T-helper 17 cell (primary cell): ENCODE results near the gene TMEM106A. TPM values are rescaled to one million over a fixed set of nuclear protein-coding genes. Genes with fewer than 3 reads are reported as not detected.
"Not testable (repeated sequence)": the region's sequence is repeated elsewhere in the genome, so short reads cannot be mapped to it uniquely, and the experiment has no call there.

ENCODE experiments used
- ATAC-seq: fragments of 150-1000 bp; cut with Tn5 transposase; 2 replicates; pipeline ENCODE4 v1.10.0; 2021; ENCODE audit warnings: mild to moderate bottlenecking, moderate library complexity
- DNase-seq, 3 donors: peaks; one replicate each; pipeline versions ENCODE4 v3.0.0 to v3.0.0-alpha.2; 2020 to 2021
- H3K9me3 ChIP-seq: one replicate; pipeline ENCODE4 v1.7.0; 2013; ENCODE audit warnings: low read length, mild to moderate bottlenecking; ENCODE audit not compliant: control insufficient read depth, poor library complexity, severe bottlenecking
- H3K27ac Mint-ChIP-seq: one replicate; pipeline ENCODE4 v1.8.0; 2022; ENCODE audit warnings: mild to moderate bottlenecking, moderate library complexity, mixed read lengths
- H3K27me3 Mint-ChIP-seq: one replicate; pipeline ENCODE4 v1.8.0; 2022; ENCODE audit warnings: mixed read lengths
- H3K36me3 Mint-ChIP-seq: one replicate; pipeline ENCODE4 v1.8.0; 2022; ENCODE audit warnings: low read depth, mixed read lengths
- H3K4me1 Mint-ChIP-seq: one replicate; pipeline ENCODE4 v1.8.0; 2022; ENCODE audit warnings: mild to moderate bottlenecking, mixed read lengths
- H3K4me3 Mint-ChIP-seq: one replicate; pipeline ENCODE4 v1.8.0; 2022; ENCODE audit warnings: mild to moderate bottlenecking, moderate library complexity, mixed read lengths
- total RNA-seq, 4 donors: library from RNA in 2 of 4; stranded (reverse) in 2 of 4; gene quantifications; one replicate each; pipeline ENCODE4 v1.2.3 and lab custom pipeline; 2022 to 2026

Gene TMEM106A
- total RNA-seq, 2 donors from 2014 or later = 7.0 to 10.0 TPM

GRCh38 chr17:43199633-43200032 lies 12.0 kb upstream of the TMEM106A start:
- no peak overlapping the region for H3K27ac Mint-ChIP-seq
- H3K4me1 Mint-ChIP-seq = peaks cover 2% of the 10 kb centered on the region
- peaks cover 5% of the 10 kb centered on the region for H3K36me3 Mint-ChIP-seq
- H3K9me3 ChIP-seq = no peaks in the 10 kb centered on the region
- no peak overlapping the region for H3K4me3 Mint-ChIP-seq
- DNase-seq = no peak
- ATAC-seq = no peak
- H3K27me3 Mint-ChIP-seq = no peaks in the 10 kb centered on the region

GRCh38 chr17:43200127-43200526 lies 11.5 kb upstream of the TMEM106A start:
- peaks cover 4% of the 10 kb centered on the region for H3K36me3 Mint-ChIP-seq
- DNase-seq = no peak
- H3K4me1 Mint-ChIP-seq = peaks cover 2% of the 10 kb centered on the region
- no peak overlapping the region for H3K4me3 Mint-ChIP-seq
- H3K9me3 ChIP-seq = no peaks in the 10 kb centered on the region
- ATAC-seq = no peak
- no peaks in the 10 kb centered on the region for H3K27me3 Mint-ChIP-seq
- no peak overlapping the region for H3K27ac Mint-ChIP-seq

GRCh38 chr17:43203013-43203412 lies 8.7 kb upstream of the TMEM106A start:
- not testable (repeated sequence) for ATAC-seq, H3K4me3 Mint-ChIP-seq, H3K9me3 ChIP-seq, H3K36me3 Mint-ChIP-seq, H3K4me1 Mint-ChIP-seq, H3K27ac Mint-ChIP-seq, H3K27me3 Mint-ChIP-seq, DNase-seq

- DNase-seq (no peak), ATAC-seq (no peak)
- Mint-ChIP-seq H3K4me1 (peaks cover 37% of the 10 kb centered on the region), H3K27ac (peak overlapping the region; percentile 97), H3K4me3 (peak overlapping the region; percentile 98), H3K27me3 (no peaks in the 10 kb centered on the region), H3K36me3 (peaks cover 16% of the 10 kb centered on the region)
- H3K9me3 ChIP-seq = no peaks in the 10 kb centered on the region
Observed at GRCh38 chr17:43210576-43210975, 1.1 kb upstream of the TMEM106A start.

GRCh38 chr17:43211123-43211479 lies 574 bp upstream of the TMEM106A start:
- peak overlapping the region; percentile 97 for H3K27ac Mint-ChIP-seq
- ATAC-seq = no peak
- DNase-seq = no peak
- peak overlapping the region; percentile 98 for H3K4me3 Mint-ChIP-seq
- H3K9me3 ChIP-seq = no peaks in the 10 kb centered on the region
- H3K27me3 Mint-ChIP-seq = no peaks in the 10 kb centered on the region
- H3K4me1 Mint-ChIP-seq = peaks cover 37% of the 10 kb centered on the region
- H3K36me3 Mint-ChIP-seq = peaks cover 15% of the 10 kb centered on the region

GRCh38 chr17:43212641-43213490 lies 1.2 kb downstream of the TMEM106A start:
- H3K27ac Mint-ChIP-seq = peak overlapping the region; percentile 97
- H3K4me1 Mint-ChIP-seq = peaks cover 35% of the 10 kb centered on the region
- no peaks in the 10 kb centered on the region for H3K9me3 ChIP-seq
- DNase-seq (no peak), ATAC-seq (no peak)
- H3K36me3 Mint-ChIP-seq = peaks cover 9% of the 10 kb centered on the region
- peak overlapping the region; percentile 98 for H3K4me3 Mint-ChIP-seq
- H3K27me3 Mint-ChIP-seq = no peaks in the 10 kb centered on the region

GRCh38 chr17:43213545-43213944 lies 1.9 kb downstream of the TMEM106A start:
- DNase-seq = no peak
- Mint-ChIP-seq H3K4me1 (peaks cover 35% of the 10 kb centered on the region), H3K36me3 (peaks cover 7% of the 10 kb centered on the region), H3K4me3 (peak overlapping the region; percentile 52), H3K27me3 (no peaks in the 10 kb centered on the region), H3K27ac (no peak overlapping the region)
- ATAC-seq = no peak
- H3K9me3 ChIP-seq = no peaks in the 10 kb centered on the region

GRCh38 chr17:43215341-43215740 lies 3.7 kb downstream of the TMEM106A start:
- no peaks in the 10 kb centered on the region for H3K9me3 ChIP-seq
- Mint-ChIP-seq H3K36me3 (peaks cover 4% of the 10 kb centered on the region), H3K27ac (no peak overlapping the region), H3K4me3 (no peak overlapping the region), H3K27me3 (no peaks in the 10 kb centered on the region), H3K4me1 (peaks cover 31% of the 10 kb centered on the region)
- DNase-seq (no peak), ATAC-seq (no peak)

GRCh38 chr17:43216369-43216761 lies 4.7 kb downstream of the TMEM106A start:
- H3K9me3 ChIP-seq = no peaks in the 10 kb centered on the region
- Mint-ChIP-seq H3K4me3 (no peak overlapping the region), H3K27ac (peak overlapping the region; percentile 24), H3K27me3 (no peaks in the 10 kb centered on the region), H3K4me1 (peaks cover 26% of the 10 kb centered on the region), H3K36me3 (peaks cover 4% of the 10 kb centered on the region)
- DNase-seq (no peak), ATAC-seq (no peak)

- no peak for DNase-seq
- Mint-ChIP-seq H3K4me3 (no peak overlapping the region), H3K4me1 (peaks cover 23% of the 10 kb centered on the region), H3K27ac (peak overlapping the region; percentile 24), H3K36me3 (peaks cover 2% of the 10 kb centered on the region), H3K27me3 (no peaks in the 10 kb centered on the region)
- no peak for ATAC-seq
- H3K9me3 ChIP-seq = no peaks in the 10 kb centered on the region
Observed at GRCh38 chr17:43216762-43217613, 5.3 kb downstream of the TMEM106A start.

GRCh38 chr17:43217614-43218087 lies 6.0 kb downstream of the TMEM106A start:
- Mint-ChIP-seq H3K4me1 (peaks cover 17% of the 10 kb centered on the region), H3K27ac (peak overlapping the region; percentile 57), H3K36me3 (peaks cover 2% of the 10 kb centered on the region), H3K4me3 (no peak overlapping the region), H3K27me3 (no peaks in the 10 kb centered on the region)
- DNase-seq (no peak), ATAC-seq (no peak)
- no peaks in the 10 kb centered on the region for H3K9me3 ChIP-seq

GRCh38 chr17:43219001-43219400 lies 7.3 kb downstream of the TMEM106A start:
- peaks cover 8% of the 10 kb centered on the region for H3K4me1 Mint-ChIP-seq

GRCh38 chr17:43219746-43220380 lies 8.2 kb downstream of the TMEM106A start:
- Mint-ChIP-seq H3K36me3 (peaks cover 2% of the 10 kb centered on the region), H3K27ac (peak overlapping the region; percentile 53), H3K4me1 (peaks cover 8% of the 10 kb centered on the region), H3K4me3 (no peak overlapping the region), H3K27me3 (no peaks in the 10 kb centered on the region)
- no peak for DNase-seq
- H3K9me3 ChIP-seq = no peaks in the 10 kb centered on the region
- no peak for ATAC-seq

More at GRCh38 chr17:43219001-43219400, 7.3 kb downstream of the TMEM106A start:
- H3K27ac Mint-ChIP-seq = peak overlapping the region; percentile 53
- no peak overlapping the region for H3K4me3 Mint-ChIP-seq
- no peaks in the 10 kb centered on the region for H3K27me3 Mint-ChIP-seq
- ATAC-seq (no peak), DNase-seq (no peak)
- H3K9me3 ChIP-seq = no peaks in the 10 kb centered on the region
- H3K36me3 Mint-ChIP-seq = peaks cover 2% of the 10 kb centered on the region
